Lower leg skin (tissue), 3 donors: ENCODE measurements around the gene ATXN8OS.

ENCODE experiments used
- POLR2A ChIP-seq, 2 donors: fragments of 450-650 bp; IDR thresholded peaks; one replicate each; pipeline ENCODE4 v1.6.1; 2016 to 2017; ENCODE audit warnings: antibody characterized with exemption in 2 of 2, mild to moderate bottlenecking in 1 of 2, moderate library complexity in 1 of 2
- TF ChIP-seq, protein P1 (sequence below), 3 donors: fragments of 450-650 bp; IDR thresholded peaks; one replicate each; pipeline ENCODE4 v1.5.1; 2016; ENCODE audit warnings: antibody characterized with exemption in 3 of 3, mild to moderate bottlenecking in 3 of 3, moderate library complexity in 2 of 3

GRCh38 chr13:70098669-70099068, 9.0 kb upstream of the ATXN8OS start:
- TF ChIP-seq, protein P1, sequence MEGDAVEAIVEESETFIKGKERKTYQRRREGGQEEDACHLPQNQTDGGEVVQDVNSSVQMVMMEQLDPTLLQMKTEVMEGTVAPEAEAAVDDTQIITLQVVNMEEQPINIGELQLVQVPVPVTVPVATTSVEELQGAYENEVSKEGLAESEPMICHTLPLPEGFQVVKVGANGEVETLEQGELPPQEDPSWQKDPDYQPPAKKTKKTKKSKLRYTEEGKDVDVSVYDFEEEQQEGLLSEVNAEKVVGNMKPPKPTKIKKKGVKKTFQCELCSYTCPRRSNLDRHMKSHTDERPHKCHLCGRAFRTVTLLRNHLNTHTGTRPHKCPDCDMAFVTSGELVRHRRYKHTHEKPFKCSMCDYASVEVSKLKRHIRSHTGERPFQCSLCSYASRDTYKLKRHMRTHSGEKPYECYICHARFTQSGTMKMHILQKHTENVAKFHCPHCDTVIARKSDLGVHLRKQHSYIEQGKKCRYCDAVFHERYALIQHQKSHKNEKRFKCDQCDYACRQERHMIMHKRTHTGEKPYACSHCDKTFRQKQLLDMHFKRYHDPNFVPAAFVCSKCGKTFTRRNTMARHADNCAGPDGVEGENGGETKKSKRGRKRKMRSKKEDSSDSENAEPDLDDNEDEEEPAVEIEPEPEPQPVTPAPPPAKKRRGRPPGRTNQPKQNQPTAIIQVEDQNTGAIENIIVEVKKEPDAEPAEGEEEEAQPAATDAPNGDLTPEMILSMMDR (IDR thresholded peaks at IDR 0.05): no peak
- TF ChIP-seq POLR2A (IDR thresholded peaks at IDR 0.05): no peak
